GM12878 (cell line): Measurements from ENCODE around the gene PLVAP. TPM values are rescaled to one million over a fixed set of nuclear protein-coding genes. Genes with fewer than 3 reads are reported as not detected.
A peak's percentile ranks its signal among the peaks of the same experiment; 100 is the strongest.

ENCODE experiments used
- ASH2L ChIP-seq: fragments of 300-600, 200-600 bp; sonication (generic); IDR thresholded peaks from 2 replicates; pipeline ENCODE4 v1.6.1; 2017; ENCODE audit warnings: low read depth, mild to moderate bottlenecking, borderline replicate concordance
- ATF2 ChIP-seq: IDR thresholded peaks from 2 replicates; pipeline ENCODE4 v1.6.1; 2012; ENCODE audit warnings: low read length, inconsistent platforms
- BACH1 ChIP-seq: fragments of 450-650 bp; IDR thresholded peaks from 2 replicates; pipeline ENCODE4 v1.6.1; 2017; ENCODE audit warnings: mild to moderate bottlenecking, borderline replicate concordance
- CEBPB ChIP-seq, 2 experiments: fragments of 150-350 bp in 1 of 2; IDR thresholded peaks; 2 replicates each; pipeline ENCODE4 v1.6.1; 2012 to 2014; ENCODE audit warnings: low read depth in 2 of 2, low read length in 2 of 2, borderline replicate concordance in 1 of 2, inconsistent platforms in 1 of 2
- DPF2 ChIP-seq: fragments of 450-650 bp; IDR thresholded peaks from 2 replicates; pipeline ENCODE4 v1.6.1; 2017; ENCODE audit warnings: mild to moderate bottlenecking
- EP300 ChIP-seq, 2 experiments: fragments of 150-350 bp in 1 of 2; IDR thresholded peaks; 2 replicates each; pipeline ENCODE4 v1.6.1; 2011 to 2012; ENCODE audit warnings: low read depth in 2 of 2, low read length in 2 of 2, borderline replicate concordance in 1 of 2, improper control_type of control experiment in 1 of 2, inconsistent platforms in 1 of 2; ENCODE audit not compliant: control insufficient read depth in 1 of 2
- ETV6 ChIP-seq, 2 experiments: fragments of 450-650 bp in 1 of 2; IDR thresholded peaks in 1 of 2; conservative IDR thresholded peaks in 1 of 2; 2 replicates each; pipeline ENCODE4 v1.6.1; 2014; ENCODE audit warnings: antibody characterized with exemption in 1 of 2, borderline replicate concordance in 1 of 2, low read depth in 1 of 2, mild to moderate bottlenecking in 1 of 2, moderate library complexity in 1 of 2
- GABPA ChIP-seq: IDR thresholded peaks from 2 replicates; pipeline ENCODE4 v1.6.1; 2014; ENCODE audit warnings: antibody characterized with exemption, low read depth, mild to moderate bottlenecking, inconsistent platforms
- MAX ChIP-seq: IDR thresholded peaks from 2 replicates; pipeline ENCODE4 v1.6.1; 2012; ENCODE audit warnings: low read depth, low read length, improper control_type of control experiment
- MTA2 ChIP-seq: fragments of 450-650 bp; IDR thresholded peaks from 2 replicates; pipeline ENCODE4 v1.6.1; 2016; ENCODE audit warnings: low read depth, mild to moderate bottlenecking, moderate library complexity
- MYC ChIP-seq: IDR thresholded peaks from 2 replicates; pipeline ENCODE4 v1.6.1; 2011; ENCODE audit warnings: mild to moderate bottlenecking, low read length, moderate library complexity, inconsistent platforms; ENCODE audit not compliant: insufficient read depth, insufficient replicate concordance, insufficient read length, severe bottlenecking
- NBN ChIP-seq: fragments of 450-650 bp; IDR thresholded peaks from 2 replicates; pipeline ENCODE4 v1.6.1; 2016
- NFIC ChIP-seq: IDR thresholded peaks from 2 replicates; pipeline ENCODE4 v1.6.1; 2012; ENCODE audit warnings: low read depth, mild to moderate bottlenecking, inconsistent platforms, low read length, moderate library complexity
- PAX8 ChIP-seq: fragments of 450-650 bp; IDR thresholded peaks from 2 replicates; pipeline ENCODE4 v1.6.1; 2017; ENCODE audit warnings: mild to moderate bottlenecking, moderate library complexity
- POLR2AphosphoS2 ChIP-seq: IDR thresholded peaks from 2 replicates; pipeline ENCODE4 v1.6.1; 2011; ENCODE audit warnings: low read depth, mild to moderate bottlenecking, low read length, improper control_type of control experiment, moderate library complexity
- RAD21 ChIP-seq: IDR thresholded peaks from 2 replicates; pipeline ENCODE4 v1.6.1; 2011; ENCODE audit warnings: mild to moderate bottlenecking, low read depth, low read length, moderate library complexity; ENCODE audit not compliant: insufficient read depth
- RUNX3 ChIP-seq: IDR thresholded peaks from 2 replicates; pipeline ENCODE4 v1.6.1; 2012; ENCODE audit warnings: low read length, inconsistent platforms
- STAT3 ChIP-seq: IDR thresholded peaks from 2 replicates; pipeline ENCODE4 v1.6.1; 2011; ENCODE audit warnings: low read depth, low read length, improper control_type of control experiment
- SUZ12 ChIP-seq: fragments of 200-600 bp; sonication (generic); IDR thresholded peaks from one replicate; pipeline ENCODE4 v1.6.1; 2018; ENCODE audit warnings: antibody characterized with exemption, mild to moderate bottlenecking; ENCODE audit not compliant: unreplicated experiment
- TARDBP ChIP-seq: IDR thresholded peaks from 2 replicates; pipeline ENCODE4 v1.6.1; 2016; ENCODE audit warnings: borderline replicate concordance
- TCF12 ChIP-seq: IDR thresholded peaks from 2 replicates; pipeline ENCODE4 v1.6.1; 2011; ENCODE audit warnings: low read depth, mild to moderate bottlenecking, low read length
- USF2 ChIP-seq: IDR thresholded peaks from 2 replicates; pipeline ENCODE4 v1.6.1; 2011; ENCODE audit warnings: low read depth, low read length, improper control_type of control experiment, borderline replicate concordance
- ZNF687 ChIP-seq: fragments of 450-650 bp; IDR thresholded peaks from 2 replicates; pipeline ENCODE4 v1.6.1; 2017; ENCODE audit warnings: mild to moderate bottlenecking, moderate library complexity
- polyA plus RNA-seq, 11 experiments: library from polyadenylated mRNA; depleted of rRNA in 4 of 11; unstranded in 6 of 11; stranded (reverse) in 5 of 11; fragments of >200 nt; fragmentation: Nextera tagmentation in 4 of 11; fragmentation: Illumina TruSeq in 1 of 11; extraction: Ambion mirVana in 4 of 11; extraction: Trizol in 1 of 11; gene quantifications; 1 replicate in 1 of 11; 2 replicates in 10 of 11; pipeline versions ENCODE4 v1.2.1 to v1.2.3, GENCODE V29; 2011 to 2016; ENCODE audit warnings: inconsistent platforms in 2 of 11, missing spikeins in 2 of 11, low read depth in 1 of 11
- total RNA-seq, 4 experiments: library from RNA; depleted of rRNA in 3 of 4; stranded (reverse); fragments of >200 nt in 3 of 4; fragmentation: Illumina TruSeq in 1 of 4; extraction: Trizol in 1 of 4; gene quantifications; 2 replicates each; pipeline versions ENCODE4 v1.2.1 to v1.2.3, GENCODE V29; 2013 to 2021

The PLVAP gene
- total and polyA plus RNA-seq, 10 of the 15 experiments (the other 5 are each of a cell fraction or from before 2014, with no cell fraction given) = 0.03 to 0.54 (median 0.06) TPM; not detected in 4

GRCh38 chr19:17309198-17309964 is 67.8 kb downstream of the PLVAP start, which contains the start of gene DDA1 (continued):
- TF ChIP-seq NFIC = no peak
- no peak for TF ChIP-seq TCF12
- TF ChIP-seq MAX = no peak
- no peak for TF ChIP-seq RAD21
- TF ChIP-seq ZNF687 = no peak
- no peak for TF ChIP-seq POLR2AphosphoS2
- TF ChIP-seq ATF2 = no peak
- TF ChIP-seq PAX8 = no peak
- TF ChIP-seq RUNX3 = peak; percentile 86
- TF ChIP-seq TARDBP = peak; percentile 55; the same call in 1 of the 2 replicates
- no peak for TF ChIP-seq EP300 (IDR thresholded peaks at IDR 0.05; ENCODE audit: borderline replicate concordance in 1 of 2, control insufficient read depth in 1 of 2, low read depth in 2 of 2, low read length in 2 of 2)
- peak; percentile 67 for TF ChIP-seq MTA2
- 0 out of 2 replicates have a peak, but pooled peaks have one; percentile 15 for TF ChIP-seq BACH1
- TF ChIP-seq ASH2L = no peak
- no peak for TF ChIP-seq DPF2
- TF ChIP-seq SUZ12 = no peak
- no peak for TF ChIP-seq CEBPB (IDR thresholded peaks at IDR 0.05; ENCODE audit: borderline replicate concordance in 1 of 2, low read depth in 2 of 2, low read length in 2 of 2)
- TF ChIP-seq MYC = peak; percentile 41
- TF ChIP-seq STAT3 = no peak
- TF ChIP-seq GABPA = peak; percentile 91
- 0 out of 2 replicates have a peak, but pooled peaks have one; percentile 34 for TF ChIP-seq NBN
- no peak for TF ChIP-seq USF2
- no peak for TF ChIP-seq ETV6 (conservative IDR thresholded peaks at IDR 0.05 in 1 of 2, IDR thresholded peaks at IDR 0.05 in 1 of 2; ENCODE audit: borderline replicate concordance in 1 of 2, low read depth in 1 of 2)
